ENCODE data around the gene TRAF1.

The TRAF1 gene

GRCh38 chr9:120877276-120878034, 49.1 kb downstream of the TRAF1 start:
- H3K4me3 ChIP-seq: peak overlapping the region; percentile 52 to 77 (median 74)
- H3K27ac ChIP-seq: peak overlapping the region; percentile 61 to 99 (median 92)

- peak within 1 kb of the TSS; percentile 52 to 77 (median 74) for H3K4me3 ChIP-seq
- peak within 1 kb of the TSS; percentile 68 to 99 (median 92) for H3K27ac ChIP-seq
Observed at GRCh38 chr9:120876842-120877240, 49.8 kb downstream of the TRAF1 start, which contains the start of gene PHF19. Gene PHF19, minus strand, starts transcription at chr9:120877188. Its CDS starts 2,447 bp downstream, at chr9:120874741.

- H3K4me3 ChIP-seq: peak overlapping the region; percentile 52 to 77 (median 74)
- H3K27ac ChIP-seq: peak overlapping the region; percentile 68 to 99 (median 92)
Observed at GRCh38 chr9:120875954-120876841, 50.4 kb downstream of the TRAF1 start.

- peak overlapping the region in 6 of 7 experiments; percentile 52 to 77 (median 74) for H3K4me3 ChIP-seq
- H3K27ac ChIP-seq: peak overlapping the region in 20 of 21 experiments; percentile 81 to 99 (median 92)
Observed at GRCh38 chr9:120875643-120875953, 51.0 kb downstream of the TRAF1 start.

- Histone ChIP-seq H3K4me3 (peak overlapping the region in 1 of 7 experiments; percentile 57), H3K27ac (peak overlapping the region in 15 of 21 experiments; percentile 27 to 99 (median 92))
Observed at GRCh38 chr9:120875195-120875565, 51.4 kb downstream of the TRAF1 start.

GRCh38 chr9:120874226-120875194, 52.1 kb downstream of the TRAF1 start:
- peak overlapping the region in 10 of 21 experiments; percentile 27 to 99 (median 94) for H3K27ac ChIP-seq

GRCh38 chr9:120873512-120873911, 53.1 kb downstream of the TRAF1 start:
- Histone ChIP-seq H3K4me3 (no peak overlapping the region), H3K27ac (peak overlapping the region in 4 of 21 experiments; percentile 16 to 61 (median 29))

More at GRCh38 chr9:120874226-120875194, 52.1 kb downstream of the TRAF1 start:
- H3K4me3 ChIP-seq: no peak overlapping the region

- no peak overlapping the region for H3K4me3 ChIP-seq
- H3K27ac ChIP-seq: peak overlapping the region in 3 of 21 experiments; percentile 16 to 61 (median 21)
Observed at GRCh38 chr9:120872791-120873502, 53.6 kb downstream of the TRAF1 start.

GRCh38 chr9:120870206-120870605, 56.4 kb downstream of the TRAF1 start:
- peak overlapping the region in 11 of 21 experiments; percentile 35 to 88 (median 82) for H3K27ac ChIP-seq

GRCh38 chr9:120869726-120870125, 56.9 kb downstream of the TRAF1 start:
- peak overlapping the region in 16 of 21 experiments; percentile 74 to 89 (median 82) for H3K27ac ChIP-seq

More at GRCh38 chr9:120870206-120870605, 56.4 kb downstream of the TRAF1 start:
- no peak overlapping the region for H3K4me3 ChIP-seq

GRCh38 chr9:120869360-120869687, 57.3 kb downstream of the TRAF1 start:
- Histone ChIP-seq H3K27ac (peak overlapping the region in 20 of 21 experiments; percentile 74 to 89 (median 83)), H3K4me3 (peak overlapping the region; percentile 37 to 57 (median 50))

More at GRCh38 chr9:120869726-120870125, 56.9 kb downstream of the TRAF1 start:
- peak overlapping the region in 1 of 7 experiments; percentile 37 for H3K4me3 ChIP-seq

- Histone ChIP-seq H3K4me3 (peak overlapping the region; percentile 37 to 57 (median 50)), H3K27ac (peak overlapping the region in 20 of 21 experiments; percentile 74 to 89 (median 83))
Observed at GRCh38 chr9:120868676-120869359, 57.8 kb downstream of the TRAF1 start.

- Histone ChIP-seq H3K27ac (peak overlapping the region in 20 of 21 experiments; percentile 45 to 89 (median 82)), H3K4me3 (peak overlapping the region; percentile 37 to 57 (median 50))
Observed at GRCh38 chr9:120868339-120868675, 58.3 kb downstream of the TRAF1 start.

GRCh38 chr9:120867676-120868338, 58.8 kb downstream of the TRAF1 start:
- H3K4me3 ChIP-seq: peak overlapping the region in 4 of 7 experiments; percentile 47 to 57 (median 49)

GRCh38 chr9:120866651-120867050, 59.9 kb downstream of the TRAF1 start:
- no peak overlapping the region for H3K4me3 ChIP-seq
- no peak overlapping the region for H3K27ac ChIP-seq

More at GRCh38 chr9:120867676-120868338, 58.8 kb downstream of the TRAF1 start:
- peak overlapping the region in 20 of 21 experiments; percentile 45 to 89 (median 82) for H3K27ac ChIP-seq

- Histone ChIP-seq H3K4me3 (no peak overlapping the region), H3K27ac (peak overlapping the region in 4 of 21 experiments; percentile 10 to 30 (median 14))
Observed at GRCh38 chr9:120865809-120866208, 60.8 kb downstream of the TRAF1 start.

GRCh38 chr9:120865176-120865575, 61.4 kb downstream of the TRAF1 start:
- Histone ChIP-seq H3K27ac (peak overlapping the region in 3 of 21 experiments; percentile 14 to 52 (median 14)), H3K4me3 (no peak overlapping the region)

Measured in skin epidermis (tissue), 12 donors.